ENCODE data around the gene TRIM49C.
"Not testable (repeated sequence)": the region's sequence is repeated elsewhere in the genome, so short reads cannot be mapped to it uniquely, and the experiment has no call there.

TRIM49C gene, protein sequence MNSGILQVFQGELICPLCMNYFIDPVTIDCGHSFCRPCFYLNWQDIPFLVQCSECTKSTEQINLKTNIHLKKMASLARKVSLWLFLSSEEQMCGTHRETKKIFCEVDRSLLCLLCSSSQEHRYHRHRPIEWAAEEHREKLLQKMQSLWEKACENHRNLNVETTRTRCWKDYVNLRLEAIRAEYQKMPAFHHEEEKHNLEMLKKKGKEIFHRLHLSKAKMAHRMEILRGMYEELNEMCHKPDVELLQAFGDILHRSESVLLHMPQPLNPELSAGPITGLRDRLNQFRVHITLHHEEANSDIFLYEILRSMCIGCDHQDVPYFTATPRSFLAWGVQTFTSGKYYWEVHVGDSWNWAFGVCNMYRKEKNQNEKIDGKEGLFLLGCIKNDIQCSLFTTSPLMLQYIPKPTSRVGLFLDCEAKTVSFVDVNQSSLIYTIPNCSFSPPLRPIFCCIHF

DNA sequence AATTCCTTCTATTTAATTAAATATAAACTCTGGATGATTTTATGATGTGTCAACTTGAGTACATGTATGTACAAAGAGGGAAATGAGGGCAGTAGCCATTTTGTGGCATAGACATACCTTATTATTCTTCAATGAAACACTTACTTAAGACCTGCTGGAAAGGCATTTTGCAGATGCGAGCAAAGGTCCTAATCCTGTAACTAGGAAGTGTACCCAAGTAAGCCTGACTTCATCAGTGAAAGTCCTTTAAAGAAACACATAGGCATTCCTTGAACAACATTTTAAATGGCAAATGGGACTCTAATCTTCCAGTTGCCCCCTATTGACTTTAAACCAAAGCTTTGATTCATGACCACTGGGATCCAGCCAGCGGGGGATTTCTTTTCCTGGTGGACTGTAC is at the start of gene TRIM49C:
TSS of gene TRIM49C (plus strand) at position 301 of the 400 bp plus-strand sequence. CDS start 4,106 bp downstream, outside the sequence.
- intact Hi-C loops (cut with DNase I); DNase-seq: not testable (repeated sequence)

GRCh38 chr11:90024184-90024583 is 6.7 kb upstream of the TRIM49C start:
- intact Hi-C loops (cut with DNase I) = not testable (repeated sequence)
- peak in 5 of 10 donors; percentile 2 to 63 (median 18) for DNase-seq

DNA sequence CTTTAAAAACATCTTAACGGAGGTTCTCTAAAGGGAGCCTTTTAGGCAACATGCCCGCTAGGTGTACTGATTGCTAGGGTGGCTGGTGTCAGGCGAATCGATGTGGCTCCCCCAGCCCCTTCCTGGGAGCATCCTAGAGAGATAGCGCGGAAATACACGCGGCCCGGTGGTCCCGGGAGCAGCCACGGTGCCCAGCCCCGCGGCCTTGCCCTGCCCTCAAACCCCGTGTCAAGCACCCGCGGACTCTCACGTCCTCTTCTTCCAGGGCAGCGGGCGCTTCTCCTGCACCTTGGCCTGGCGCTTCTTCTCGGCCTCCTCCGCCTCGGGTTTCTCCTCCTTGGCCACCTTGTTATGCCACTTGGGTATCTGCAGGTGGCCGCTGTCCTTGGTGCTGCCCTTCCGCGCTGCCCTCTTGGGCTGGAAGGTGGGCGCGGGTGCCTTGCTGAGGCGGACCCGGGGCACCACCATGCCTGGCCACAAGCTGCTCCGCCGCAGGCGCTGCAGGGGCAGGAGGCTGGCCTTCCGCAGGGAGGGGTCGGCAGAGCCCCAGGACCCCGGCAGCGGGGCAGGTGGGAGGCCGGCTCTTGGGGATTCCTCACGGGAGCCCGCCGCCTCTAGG is 20.8 kb downstream of the TRIM49C start:
- DNase-seq = peak in 2 of 10 donors; percentile 35 to 67
- intact Hi-C loops (cut with DNase I) = not testable (repeated sequence)

GRCh38 chr11:90052311-90052710 is 21.4 kb downstream of the TRIM49C start:
- DNase-seq = peak in 8 of 10 donors; percentile 12 to 88 (median 39)
- intact Hi-C loops (cut with DNase I) = not testable (repeated sequence)

DNA sequence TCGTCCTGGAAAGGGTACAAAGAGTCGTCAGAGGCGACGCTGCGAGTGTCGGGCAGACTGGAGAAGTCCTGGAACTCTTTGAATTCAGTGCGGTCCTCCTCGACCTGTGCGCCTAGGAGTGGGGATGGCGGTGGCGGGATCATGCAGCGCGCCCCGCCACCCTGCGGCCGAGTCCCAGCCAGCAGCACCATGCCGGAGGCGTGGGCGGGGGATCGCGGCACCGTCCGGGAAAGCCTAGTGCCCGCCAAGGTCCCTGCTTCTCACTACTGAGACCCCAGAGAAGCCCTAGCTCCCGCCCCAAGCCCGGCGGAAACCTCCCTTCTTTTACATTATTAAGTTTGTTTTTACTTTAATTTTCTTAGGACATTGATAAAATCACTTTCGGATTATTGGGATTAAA is 22.6 kb downstream of the TRIM49C start:
- intact Hi-C loops (cut with DNase I); DNase-seq: not testable (repeated sequence)

DNA sequence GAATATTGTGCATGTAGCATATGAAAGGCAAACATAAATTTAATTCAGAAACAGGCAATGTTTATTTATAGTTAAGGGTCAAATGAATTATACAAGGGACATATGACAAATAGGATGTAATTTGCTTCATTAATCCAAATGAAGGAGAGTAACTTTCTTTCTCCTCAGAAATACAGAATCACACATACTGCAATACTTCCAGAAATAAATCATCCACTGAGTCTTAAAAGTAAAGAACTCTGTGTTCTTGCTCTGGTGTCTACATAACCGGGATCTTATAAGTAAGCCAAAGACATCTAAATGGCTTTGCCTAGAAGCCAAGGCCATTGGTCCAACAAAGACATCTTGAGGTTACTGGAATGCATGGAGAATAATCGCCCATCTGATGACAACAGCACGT is 54.7 kb downstream of the TRIM49C start, which contains the start of gene UBTFL1:
TSS of gene UBTFL1 (plus strand) at position 301 of the 400 bp plus-strand sequence. CDS start at position 301, 0 bp downstream.
- intact Hi-C loops (cut with DNase I) = not testable (repeated sequence)

DNA sequence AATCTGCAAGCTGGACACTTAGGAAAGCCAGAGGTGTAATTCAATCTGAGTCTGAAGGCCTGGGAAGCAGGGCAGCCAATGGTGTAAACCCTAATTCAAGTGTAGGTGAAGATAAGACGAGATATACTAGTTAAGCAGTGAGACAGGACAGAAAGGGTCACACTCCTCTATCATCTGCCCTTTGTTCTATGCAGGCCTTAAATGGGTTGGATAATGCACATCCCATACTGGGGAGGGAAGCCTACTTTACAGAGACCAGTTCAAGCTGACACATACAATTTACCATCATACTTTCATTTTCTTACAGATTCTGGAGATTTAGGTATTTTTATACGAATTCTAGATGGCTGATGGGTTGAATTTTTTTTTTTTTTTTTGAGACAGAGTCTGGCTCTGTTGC is 57.8 kb downstream of the TRIM49C start:
- intact Hi-C loops (cut with DNase I) = not testable (repeated sequence)

More for the DNA sequence above, 54.7 kb downstream of the TRIM49C start, which contains the start of gene UBTFL1:
- DNase-seq = not testable (repeated sequence)

More for the DNA sequence above, 57.8 kb downstream of the TRIM49C start:
- DNase-seq = not testable (repeated sequence)

All from posterior cingulate gyrus (tissue), 11 donors.